HL-60 (cell line): Measurements from ENCODE around the gene CNOT10.

Experiments
- CTCF ChIP-seq: IDR thresholded peaks from one replicate; pipeline ENCODE4 v1.5.1; 2011; ENCODE audit warnings: low read length, control low read depth, inconsistent platforms; ENCODE audit not compliant: insufficient read depth
- GABPA ChIP-seq: IDR thresholded peaks from 2 replicates; pipeline ENCODE4 v1.6.1; 2012; ENCODE audit warnings: low read depth
- POLR2AphosphoS5 ChIP-seq: IDR thresholded peaks from 2 replicates; pipeline ENCODE4 v1.6.1; 2012; ENCODE audit warnings: low read depth
- SPI1 ChIP-seq: IDR thresholded peaks from 2 replicates; pipeline ENCODE4 v1.6.1; 2012; ENCODE audit warnings: low read depth, mild to moderate bottlenecking, borderline replicate concordance
- TF ChIP-seq, protein P1 (sequence below): IDR thresholded peaks from 2 replicates; pipeline ENCODE4 v1.6.1; 2012; ENCODE audit warnings: low read depth; ENCODE audit not compliant: insufficient replicate concordance

DNA sequence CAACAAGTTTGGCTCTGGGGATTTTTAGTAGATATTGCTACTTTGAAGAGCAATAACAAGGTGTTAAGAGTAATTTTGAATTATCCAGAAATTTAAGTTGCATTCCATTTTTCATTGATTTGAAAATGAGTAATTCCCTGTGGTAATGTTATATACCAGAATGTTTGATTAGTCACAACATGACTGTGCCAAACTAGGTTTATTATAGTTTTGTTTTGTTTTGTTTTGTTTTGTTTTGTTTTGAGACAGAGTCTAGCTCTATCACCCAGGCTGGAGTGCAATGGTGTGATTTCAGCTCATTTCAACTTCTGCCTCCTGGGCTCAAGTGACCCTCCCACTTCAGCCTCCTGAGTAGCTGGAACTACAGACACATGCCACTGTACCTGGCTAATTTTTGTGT, 40.7 kb downstream of the CNOT10 start:
- TF ChIP-seq GABPA = no peak
- no peak for TF ChIP-seq CTCF
- TF ChIP-seq POLR2AphosphoS5 = no peak
- TF ChIP-seq, protein P1, sequence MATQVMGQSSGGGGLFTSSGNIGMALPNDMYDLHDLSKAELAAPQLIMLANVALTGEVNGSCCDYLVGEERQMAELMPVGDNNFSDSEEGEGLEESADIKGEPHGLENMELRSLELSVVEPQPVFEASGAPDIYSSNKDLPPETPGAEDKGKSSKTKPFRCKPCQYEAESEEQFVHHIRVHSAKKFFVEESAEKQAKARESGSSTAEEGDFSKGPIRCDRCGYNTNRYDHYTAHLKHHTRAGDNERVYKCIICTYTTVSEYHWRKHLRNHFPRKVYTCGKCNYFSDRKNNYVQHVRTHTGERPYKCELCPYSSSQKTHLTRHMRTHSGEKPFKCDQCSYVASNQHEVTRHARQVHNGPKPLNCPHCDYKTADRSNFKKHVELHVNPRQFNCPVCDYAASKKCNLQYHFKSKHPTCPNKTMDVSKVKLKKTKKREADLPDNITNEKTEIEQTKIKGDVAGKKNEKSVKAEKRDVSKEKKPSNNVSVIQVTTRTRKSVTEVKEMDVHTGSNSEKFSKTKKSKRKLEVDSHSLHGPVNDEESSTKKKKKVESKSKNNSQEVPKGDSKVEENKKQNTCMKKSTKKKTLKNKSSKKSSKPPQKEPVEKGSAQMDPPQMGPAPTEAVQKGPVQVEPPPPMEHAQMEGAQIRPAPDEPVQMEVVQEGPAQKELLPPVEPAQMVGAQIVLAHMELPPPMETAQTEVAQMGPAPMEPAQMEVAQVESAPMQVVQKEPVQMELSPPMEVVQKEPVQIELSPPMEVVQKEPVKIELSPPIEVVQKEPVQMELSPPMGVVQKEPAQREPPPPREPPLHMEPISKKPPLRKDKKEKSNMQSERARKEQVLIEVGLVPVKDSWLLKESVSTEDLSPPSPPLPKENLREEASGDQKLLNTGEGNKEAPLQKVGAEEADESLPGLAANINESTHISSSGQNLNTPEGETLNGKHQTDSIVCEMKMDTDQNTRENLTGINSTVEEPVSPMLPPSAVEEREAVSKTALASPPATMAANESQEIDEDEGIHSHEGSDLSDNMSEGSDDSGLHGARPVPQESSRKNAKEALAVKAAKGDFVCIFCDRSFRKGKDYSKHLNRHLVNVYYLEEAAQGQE = no peak
- no peak for TF ChIP-seq SPI1
